ENCODE measurements around the gene ADH1B.
"Not testable (repeated sequence)": the region's sequence is repeated elsewhere in the genome, so short reads cannot be mapped to it uniquely, and the experiment has no call there.

ADH1B gene

DNA sequence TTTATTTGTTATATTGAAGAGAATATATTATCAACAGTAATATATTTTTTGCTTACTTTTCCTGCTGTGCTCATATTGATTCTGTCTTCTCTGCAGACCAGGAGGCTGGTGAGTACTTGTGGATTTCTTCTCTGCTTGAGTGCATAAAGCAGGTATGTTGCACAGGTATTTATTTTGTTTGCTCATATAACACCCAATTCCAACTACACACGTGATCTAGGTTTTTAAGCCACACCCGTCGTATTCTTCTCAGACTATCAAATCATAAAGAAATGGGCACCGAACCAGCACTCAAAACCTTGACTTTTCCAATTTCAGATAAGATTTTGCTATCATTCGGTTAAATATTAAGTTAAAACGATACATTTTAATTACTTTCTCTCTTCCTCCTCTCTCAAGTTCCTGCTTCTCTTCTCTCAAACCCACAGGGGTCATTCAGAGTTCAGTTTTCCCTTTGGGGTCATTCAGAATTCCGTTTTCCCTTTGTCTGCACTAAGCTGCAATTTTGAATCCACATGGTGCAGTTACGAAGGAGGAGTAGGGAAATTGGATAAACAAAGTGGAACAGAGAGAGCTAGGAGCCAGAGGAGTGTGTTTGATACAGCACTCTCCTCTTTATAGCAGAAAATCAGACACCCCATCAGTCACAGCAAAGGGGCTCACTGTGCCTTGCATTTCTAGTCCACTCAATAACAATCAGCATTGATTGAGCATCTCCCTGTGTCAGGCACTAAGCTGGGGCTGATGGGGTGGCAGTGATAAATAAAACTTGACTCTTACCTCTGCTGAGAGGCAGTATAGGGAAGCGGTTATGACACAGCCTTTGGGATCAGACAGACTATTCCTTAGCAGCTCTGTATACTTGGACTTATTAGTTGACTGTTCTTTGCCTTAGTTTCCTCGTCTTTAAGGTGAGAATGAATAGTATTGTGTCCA, 31.7 kb upstream of the ADH1B start, which contains the start of gene ADH1C:
ADH1C (minus strand) TSS at position 145 of the 936 bp plus-strand sequence; CDS start at position 74, 71 bp downstream.
- H3K4me2 ChIP-seq (ENCODE audit: low read length) = no peak within 1 kb of the TSS
- no peaks in the 10 kb centered on the region for H3K4me1 ChIP-seq (ENCODE audit: control insufficient read depth, insufficient read depth, low read length)
- no peaks in the 10 kb centered on the region for H3K27me3 ChIP-seq (ENCODE audit: control insufficient read depth, insufficient read depth, low read length)
- H3K9me3 ChIP-seq (replicated peaks; ENCODE audit: low read length) = no peaks in the 10 kb centered on the region
- H3K9ac ChIP-seq (ENCODE audit: low read depth, low read length) = no peak within 1 kb of the TSS
- no peak within 1 kb of the TSS for H3K4me3 ChIP-seq (ENCODE audit: low read length)
- H3K36me3 ChIP-seq (ENCODE audit: insufficient read depth, low read length) = no peaks in the 10 kb centered on the region

DNA sequence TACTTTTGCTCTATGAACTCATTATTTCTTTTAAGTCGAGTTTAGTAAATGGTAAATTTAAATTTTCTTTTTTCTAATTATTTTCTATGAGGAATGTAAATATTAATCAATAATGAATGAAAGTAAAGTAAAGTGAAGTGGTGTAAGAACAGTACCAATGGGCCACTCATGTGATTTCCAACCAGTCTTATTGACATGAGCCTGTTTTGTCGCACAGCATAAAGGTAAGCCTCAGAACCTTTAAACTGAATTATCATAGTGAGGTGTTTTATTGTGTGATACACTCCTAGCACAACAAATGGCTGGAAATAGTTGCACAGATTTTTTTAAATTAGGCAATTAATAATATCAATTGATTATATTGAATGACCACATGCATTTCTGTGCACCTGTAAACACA, 30.3 kb upstream of the ADH1B start:
- H3K4me1 ChIP-seq (ENCODE audit: control insufficient read depth, insufficient read depth, low read length) = no peaks in the 10 kb centered on the region
- H3K9ac ChIP-seq (ENCODE audit: low read depth, low read length) = no peak overlapping the region
- no peaks in the 10 kb centered on the region for H3K9me3 ChIP-seq (replicated peaks; ENCODE audit: low read length)
- no peaks in the 10 kb centered on the region for H3K27me3 ChIP-seq (ENCODE audit: control insufficient read depth, insufficient read depth, low read length)
- H3K4me2 ChIP-seq (ENCODE audit: low read length) = no peak overlapping the region
- no peaks in the 10 kb centered on the region for H3K36me3 ChIP-seq (ENCODE audit: insufficient read depth, low read length)
- H3K4me3 ChIP-seq (ENCODE audit: low read length) = no peak overlapping the region

GRCh38 chr4:99349338-99349737, 28.1 kb upstream of the ADH1B start:
- no peak overlapping the region for H3K4me2 ChIP-seq (ENCODE audit: low read length)
- no peaks in the 10 kb centered on the region for H3K4me1 ChIP-seq (ENCODE audit: control insufficient read depth, insufficient read depth, low read length)
- H3K4me3 ChIP-seq (ENCODE audit: low read length) = no peak overlapping the region
- no peak overlapping the region for H3K9ac ChIP-seq (ENCODE audit: low read depth, low read length)
- no peaks in the 10 kb centered on the region for H3K27me3 ChIP-seq (ENCODE audit: control insufficient read depth, insufficient read depth, low read length)
- no peaks in the 10 kb centered on the region for H3K36me3 ChIP-seq (ENCODE audit: insufficient read depth, low read length)
- no peaks in the 10 kb centered on the region for H3K9me3 ChIP-seq (replicated peaks; ENCODE audit: low read length)

GRCh38 chr4:99342624-99343023, 21.4 kb upstream of the ADH1B start:
- H3K4me3 ChIP-seq (ENCODE audit: low read length); H3K9ac ChIP-seq (ENCODE audit: low read depth, low read length); H3K4me2 ChIP-seq (ENCODE audit: low read length); H3K27me3 ChIP-seq (ENCODE audit: control insufficient read depth, insufficient read depth, low read length); H3K36me3 ChIP-seq (ENCODE audit: insufficient read depth, low read length); H3K4me1 ChIP-seq (ENCODE audit: control insufficient read depth, insufficient read depth, low read length); H3K9me3 ChIP-seq (replicated peaks; ENCODE audit: low read length): not testable (repeated sequence)

GRCh38 chr4:99341426-99341825, 20.2 kb upstream of the ADH1B start:
- no peaks in the 10 kb centered on the region for H3K27me3 ChIP-seq (ENCODE audit: control insufficient read depth, insufficient read depth, low read length)
- no peak overlapping the region for H3K9ac ChIP-seq (ENCODE audit: low read depth, low read length)
- no peaks in the 10 kb centered on the region for H3K36me3 ChIP-seq (ENCODE audit: insufficient read depth, low read length)
- no peak overlapping the region for H3K4me3 ChIP-seq (ENCODE audit: low read length)
- H3K4me1 ChIP-seq (ENCODE audit: control insufficient read depth, insufficient read depth, low read length) = no peaks in the 10 kb centered on the region
- no peak overlapping the region for H3K4me2 ChIP-seq (ENCODE audit: low read length)
- no peaks in the 10 kb centered on the region for H3K9me3 ChIP-seq (replicated peaks; ENCODE audit: low read length)

GRCh38 chr4:99339172-99339571, 18.0 kb upstream of the ADH1B start:
- Histone ChIP-seq H3K27me3 (ENCODE audit: control insufficient read depth, insufficient read depth, low read length) (no peaks in the 10 kb centered on the region), H3K4me3 (ENCODE audit: low read length) (no peak overlapping the region), H3K9me3 (replicated peaks; ENCODE audit: low read length) (no peaks in the 10 kb centered on the region), H3K36me3 (ENCODE audit: insufficient read depth, low read length) (no peaks in the 10 kb centered on the region), H3K4me2 (ENCODE audit: low read length) (no peak overlapping the region), H3K9ac (ENCODE audit: low read depth, low read length) (no peak overlapping the region), H3K4me1 (ENCODE audit: control insufficient read depth, insufficient read depth, low read length) (no peaks in the 10 kb centered on the region)

DNA sequence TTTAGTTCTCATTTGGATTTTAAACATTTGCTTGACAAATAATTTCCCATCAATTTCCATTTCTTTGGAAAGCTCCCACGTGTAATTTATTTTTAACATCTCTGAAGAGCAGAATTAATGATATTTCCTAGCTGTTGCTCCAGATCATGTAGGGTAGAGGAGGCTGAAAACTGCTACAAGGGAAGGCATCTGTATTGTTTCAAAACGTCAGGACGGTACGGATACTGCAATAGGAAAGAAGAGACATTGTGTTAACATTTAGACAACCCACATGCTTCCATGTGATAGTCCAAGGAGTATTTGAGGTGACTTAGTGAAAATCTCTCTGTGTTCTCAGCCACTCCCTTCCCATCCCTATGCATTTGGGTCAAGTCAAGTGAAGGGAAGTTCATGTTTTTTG, 15.4 kb upstream of the ADH1B start:
- Histone ChIP-seq H3K4me2 (ENCODE audit: low read length) (no peak overlapping the region), H3K36me3 (ENCODE audit: insufficient read depth, low read length) (no peaks in the 10 kb centered on the region), H3K9ac (ENCODE audit: low read depth, low read length) (no peak overlapping the region), H3K9me3 (replicated peaks; ENCODE audit: low read length) (no peaks in the 10 kb centered on the region), H3K4me1 (ENCODE audit: control insufficient read depth, insufficient read depth, low read length) (no peaks in the 10 kb centered on the region), H3K4me3 (ENCODE audit: low read length) (no peak overlapping the region), H3K27me3 (ENCODE audit: control insufficient read depth, insufficient read depth, low read length) (no peaks in the 10 kb centered on the region)

GRCh38 chr4:99334880-99335279, 13.7 kb upstream of the ADH1B start:
- H3K4me1 ChIP-seq (ENCODE audit: control insufficient read depth, insufficient read depth, low read length) = no peaks in the 10 kb centered on the region
- no peak overlapping the region for H3K9ac ChIP-seq (ENCODE audit: low read depth, low read length)
- H3K27me3 ChIP-seq (ENCODE audit: control insufficient read depth, insufficient read depth, low read length) = no peaks in the 10 kb centered on the region
- H3K9me3 ChIP-seq (replicated peaks; ENCODE audit: low read length) = no peaks in the 10 kb centered on the region
- no peaks in the 10 kb centered on the region for H3K36me3 ChIP-seq (ENCODE audit: insufficient read depth, low read length)
- no peak overlapping the region for H3K4me3 ChIP-seq (ENCODE audit: low read length)
- H3K4me2 ChIP-seq (ENCODE audit: low read length) = no peak overlapping the region

- H3K9ac ChIP-seq (ENCODE audit: low read depth, low read length) = no peak overlapping the region
- H3K36me3 ChIP-seq (ENCODE audit: insufficient read depth, low read length) = no peaks in the 10 kb centered on the region
- H3K27me3 ChIP-seq (ENCODE audit: control insufficient read depth, insufficient read depth, low read length) = no peaks in the 10 kb centered on the region
- no peaks in the 10 kb centered on the region for H3K9me3 ChIP-seq (replicated peaks; ENCODE audit: low read length)
- no peak overlapping the region for H3K4me3 ChIP-seq (ENCODE audit: low read length)
- H3K4me1 ChIP-seq (ENCODE audit: control insufficient read depth, insufficient read depth, low read length) = no peaks in the 10 kb centered on the region
- H3K4me2 ChIP-seq (ENCODE audit: low read length) = no peak overlapping the region
These were observed 9.4 kb upstream of the ADH1B start for GRCh38 chr4:99330648-99331047.

- Histone ChIP-seq H3K36me3 (ENCODE audit: insufficient read depth, low read length) (no peaks in the 10 kb centered on the region), H3K9me3 (replicated peaks; ENCODE audit: low read length) (no peaks in the 10 kb centered on the region), H3K27me3 (ENCODE audit: control insufficient read depth, insufficient read depth, low read length) (no peaks in the 10 kb centered on the region), H3K4me1 (ENCODE audit: control insufficient read depth, insufficient read depth, low read length) (peaks cover 7% of the 10 kb centered on the region), H3K4me3 (ENCODE audit: low read length) (no peak overlapping the region), H3K9ac (ENCODE audit: low read depth, low read length) (no peak overlapping the region), H3K4me2 (ENCODE audit: low read length) (no peak overlapping the region)
These were observed 8.7 kb upstream of the ADH1B start for GRCh38 chr4:99329876-99330275.

DNA sequence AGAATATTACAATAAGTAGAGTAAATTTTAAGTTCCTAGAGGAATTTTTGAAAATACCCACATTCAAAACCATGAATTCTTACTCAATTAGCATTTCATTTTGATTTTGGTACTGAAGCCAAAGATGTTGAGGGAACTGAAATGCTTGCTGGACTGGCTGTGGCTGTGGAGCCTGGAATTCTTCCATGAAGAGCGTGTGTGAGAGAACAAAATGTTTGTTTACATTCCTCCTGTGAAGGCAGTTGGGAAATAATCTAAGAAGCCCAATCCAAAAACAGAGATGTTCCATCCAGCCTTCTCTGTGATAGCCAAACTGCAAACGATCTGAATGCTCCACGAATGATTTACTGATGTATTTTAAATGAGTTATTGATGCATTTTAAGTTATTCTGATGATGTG, 3.8 kb upstream of the ADH1B start:
- no peak overlapping the region for H3K9ac ChIP-seq (ENCODE audit: low read depth, low read length)
- peak overlapping the region; percentile 45 for H3K4me2 ChIP-seq (ENCODE audit: low read length)
- no peaks in the 10 kb centered on the region for H3K36me3 ChIP-seq (ENCODE audit: insufficient read depth, low read length)
- H3K4me1 ChIP-seq (ENCODE audit: control insufficient read depth, insufficient read depth, low read length) = peaks cover 22% of the 10 kb centered on the region
- no peaks in the 10 kb centered on the region for H3K9me3 ChIP-seq (replicated peaks; ENCODE audit: low read length)
- no peak overlapping the region for H3K4me3 ChIP-seq (ENCODE audit: low read length)
- H3K27me3 ChIP-seq (ENCODE audit: control insufficient read depth, insufficient read depth, low read length) = no peaks in the 10 kb centered on the region

- Histone ChIP-seq H3K36me3 (ENCODE audit: insufficient read depth, low read length) (no peaks in the 10 kb centered on the region), H3K4me3 (ENCODE audit: low read length) (no peak overlapping the region), H3K4me2 (ENCODE audit: low read length) (no peak overlapping the region), H3K27me3 (ENCODE audit: control insufficient read depth, insufficient read depth, low read length) (no peaks in the 10 kb centered on the region), H3K9ac (ENCODE audit: low read depth, low read length) (no peak overlapping the region), H3K9me3 (replicated peaks; ENCODE audit: low read length) (no peaks in the 10 kb centered on the region), H3K4me1 (ENCODE audit: control insufficient read depth, insufficient read depth, low read length) (peaks cover 22% of the 10 kb centered on the region)
These were observed 3.2 kb upstream of the ADH1B start for GRCh38 chr4:99324361-99324760.
